Progenitor cell of endocrine pancreas (in vitro differentiated cells): Measurements from ENCODE around the gene ACSS3. TPM values are rescaled to one million over a fixed set of nuclear protein-coding genes. Genes with fewer than 3 reads are reported as not detected.
A peak's percentile ranks its signal among the peaks of the same experiment; 100 is the strongest.
"Not testable (repeated sequence)": the region's sequence is repeated elsewhere in the genome, so short reads cannot be mapped to it uniquely, and the experiment has no call there.

ENCODE experiments used
- DNase-seq: peaks from one replicate; pipeline ENCODE4 v3.0.0; 2021; ENCODE audit warnings: low spot score; ENCODE audit not compliant: unreplicated experiment
- H3K27ac Mint-ChIP-seq: 2 replicates; pipeline ENCODE4 v1.8.0; 2021; ENCODE audit warnings: mild to moderate bottlenecking, moderate library complexity, mixed read lengths
- H3K27me3 Mint-ChIP-seq: 2 replicates; pipeline ENCODE4 v1.8.0; 2021; ENCODE audit warnings: mixed read lengths
- H3K36me3 Mint-ChIP-seq: 2 replicates; pipeline ENCODE4 v1.8.0; 2022; ENCODE audit warnings: mixed read lengths; ENCODE audit not compliant: insufficient read depth
- H3K4me1 Mint-ChIP-seq: 2 replicates; pipeline ENCODE4 v1.8.0; 2021; ENCODE audit warnings: low read depth, mixed read lengths
- H3K4me3 Mint-ChIP-seq: 2 replicates; pipeline ENCODE4 v1.8.0; 2021; ENCODE audit warnings: low read depth, mild to moderate bottlenecking, moderate library complexity, mixed read lengths
- H3K9me3 Mint-ChIP-seq: 2 replicates; pipeline ENCODE4 v1.8.0; 2021; ENCODE audit warnings: low read depth, mixed read lengths
- CTCF ChIP-seq: fragments of 200-600 bp; sonication (generic); IDR thresholded peaks from one replicate; pipeline ENCODE4 v1.5.0; 2021; ENCODE audit warnings: antibody characterized with exemption, mild to moderate bottlenecking; ENCODE audit not compliant: unreplicated experiment
- total RNA-seq: library from RNA; stranded (reverse); gene quantifications from 2 replicates; pipeline ENCODE4 v1.2.1, GENCODE V29; 2021

Gene ACSS3
- total RNA-seq, 1 donor from 2014 or later: 15.9 TPM

GRCh38 chr12:81094718-81095360, 17.0 kb downstream of the ACSS3 start:
- TF ChIP-seq CTCF: no peak
- H3K4me1 Mint-ChIP-seq: peaks cover 7% of the 10 kb centered on the region
- no peak for DNase-seq
- no peaks in the 10 kb centered on the region for H3K36me3 Mint-ChIP-seq
- H3K9me3 Mint-ChIP-seq: no peaks in the 10 kb centered on the region
- no peak overlapping the region for H3K4me3 Mint-ChIP-seq
- H3K27me3 Mint-ChIP-seq: no peaks in the 10 kb centered on the region
- H3K27ac Mint-ChIP-seq: no peak overlapping the region

GRCh38 chr12:81095501-81096232, 17.8 kb downstream of the ACSS3 start:
- TF ChIP-seq CTCF: no peak
- Mint-ChIP-seq H3K9me3 (no peaks in the 10 kb centered on the region), H3K36me3 (no peaks in the 10 kb centered on the region), H3K27ac (no peak overlapping the region), H3K4me3 (no peak overlapping the region), H3K4me1 (peaks cover 2% of the 10 kb centered on the region), H3K27me3 (no peaks in the 10 kb centered on the region)
- DNase-seq: no peak

- Mint-ChIP-seq H3K4me1 (no peaks in the 10 kb centered on the region), H3K9me3 (no peaks in the 10 kb centered on the region), H3K36me3 (peaks cover 2% of the 10 kb centered on the region), H3K4me3 (no peak overlapping the region), H3K27me3 (no peaks in the 10 kb centered on the region), H3K27ac (no peak overlapping the region)
- TF ChIP-seq CTCF: no peak
- DNase-seq: no peak
These were observed 27.8 kb downstream of the ACSS3 start for GRCh38 chr12:81105687-81106086.

- H3K27ac Mint-ChIP-seq: no peak overlapping the region
- H3K4me1 Mint-ChIP-seq: peaks cover 17% of the 10 kb centered on the region
- no peak for DNase-seq
- TF ChIP-seq CTCF: no peak
- peaks cover 12% of the 10 kb centered on the region for H3K36me3 Mint-ChIP-seq
- no peaks in the 10 kb centered on the region for H3K27me3 Mint-ChIP-seq
- no peak overlapping the region for H3K4me3 Mint-ChIP-seq
- peaks cover 10% of the 10 kb centered on the region for H3K9me3 Mint-ChIP-seq
These were observed 36.3 kb downstream of the ACSS3 start for GRCh38 chr12:81114226-81114625.

GRCh38 chr12:81119069-81119468, 41.2 kb downstream of the ACSS3 start:
- H3K27ac Mint-ChIP-seq, H3K27me3 Mint-ChIP-seq, H3K4me1 Mint-ChIP-seq, H3K4me3 Mint-ChIP-seq, DNase-seq: not testable (repeated sequence)
- Mint-ChIP-seq H3K36me3 (peaks cover 13% of the 10 kb centered on the region), H3K9me3 (peaks cover 14% of the 10 kb centered on the region)

GRCh38 chr12:81120961-81121360, 43.1 kb downstream of the ACSS3 start:
- Mint-ChIP-seq H3K4me1 (peaks cover 5% of the 10 kb centered on the region), H3K36me3 (peaks cover 13% of the 10 kb centered on the region), H3K27me3 (no peaks in the 10 kb centered on the region), H3K4me3 (no peak overlapping the region), H3K9me3 (peaks cover 17% of the 10 kb centered on the region), H3K27ac (peak overlapping the region; percentile 10)
- DNase-seq: no peak
- TF ChIP-seq CTCF: no peak
